Measurements from ENCODE around the gene LRP1B.

The LRP1B gene

DNA sequence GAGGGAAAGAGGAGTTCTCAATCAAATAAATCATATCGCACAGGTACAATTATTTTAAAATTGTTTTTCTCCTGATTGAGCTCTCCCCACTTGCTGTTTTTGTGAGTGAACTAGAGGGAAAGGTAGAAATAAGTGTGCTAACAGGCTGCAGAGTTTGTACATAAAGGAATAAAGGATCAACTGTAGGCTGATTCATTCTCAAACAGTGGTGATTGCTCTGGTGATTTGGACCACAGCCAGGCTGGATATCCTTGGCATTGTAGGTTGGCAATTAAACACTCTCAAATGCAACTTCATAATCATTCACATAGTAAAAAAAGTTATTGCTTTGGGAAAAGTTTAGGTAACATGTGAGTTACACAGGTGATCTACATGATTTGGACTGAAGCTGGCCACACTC, 29.8 kb downstream of the LRP1B start:
- no peaks in the 10 kb centered on the region for H3K9me3 ChIP-seq (replicated peaks; ENCODE audit: insufficient read depth, low read length)
- H3K27me3 ChIP-seq (replicated peaks; ENCODE audit: insufficient read depth, low read length), result no peaks in the 10 kb centered on the region
- H4K20me1 ChIP-seq (ENCODE audit: insufficient read depth, low read length), result no peaks in the 10 kb centered on the region
- no peak overlapping the region for H2AFZ ChIP-seq (ENCODE audit: low read length)
- H3K9me2 ChIP-seq (replicated peaks; ENCODE audit: insufficient read depth, low read length), result no peaks in the 10 kb centered on the region
- H3K4me1 ChIP-seq (ENCODE audit: low read length), result no peaks in the 10 kb centered on the region
- no peak overlapping the region for H3K27ac ChIP-seq (ENCODE audit: low read length)
- H3K9ac ChIP-seq (ENCODE audit: low read length), result no peak overlapping the region
- H3K4me2 ChIP-seq (ENCODE audit: low read depth, low read length), result no peak overlapping the region
- H3K4me3 ChIP-seq (ENCODE audit: low read length), result no peak overlapping the region
- no peak for DNase-seq
- no peaks in the 10 kb centered on the region for H3F3A ChIP-seq (ENCODE audit: insufficient read depth, low read length)
- TF ChIP-seq EZH2 (optimal IDR thresholded peaks at IDR 0.05; ENCODE audit: low read depth, low read length) (no peak), EZH2phosphoT487 (IDR thresholded peaks at IDR 0.05; ENCODE audit: low read length) (no peak), CTCF (IDR thresholded peaks at IDR 0.05; ENCODE audit: low read length) (no peak)
- H3K36me3 ChIP-seq (replicated peaks; ENCODE audit: insufficient read depth, low read length), result no peaks in the 10 kb centered on the region
- no peaks in the 10 kb centered on the region for H3K79me2 ChIP-seq (ENCODE audit: low read length)

GRCh38 chr2:142100139-142100873, 30.5 kb downstream of the LRP1B start:
- H3K36me3 ChIP-seq (replicated peaks; ENCODE audit: insufficient read depth, low read length), result no peaks in the 10 kb centered on the region
- H4K20me1 ChIP-seq (ENCODE audit: insufficient read depth, low read length), result no peaks in the 10 kb centered on the region
- TF ChIP-seq EZH2 (optimal IDR thresholded peaks at IDR 0.05; ENCODE audit: low read depth, low read length) (no peak), EZH2phosphoT487 (IDR thresholded peaks at IDR 0.05; ENCODE audit: low read length) (no peak), CTCF (IDR thresholded peaks at IDR 0.05; ENCODE audit: low read length) (no peak)
- H3K4me3 ChIP-seq (ENCODE audit: low read length), result no peak overlapping the region
- no peaks in the 10 kb centered on the region for H3K79me2 ChIP-seq (ENCODE audit: low read length)
- no peak for DNase-seq
- no peaks in the 10 kb centered on the region for H3K9me2 ChIP-seq (replicated peaks; ENCODE audit: insufficient read depth, low read length)
- H3K27me3 ChIP-seq (replicated peaks; ENCODE audit: insufficient read depth, low read length), result no peaks in the 10 kb centered on the region
- H3K27ac ChIP-seq (ENCODE audit: low read length), result no peak overlapping the region
- no peak overlapping the region for H2AFZ ChIP-seq (ENCODE audit: low read length)
- H3K9me3 ChIP-seq (replicated peaks; ENCODE audit: insufficient read depth, low read length), result no peaks in the 10 kb centered on the region
- no peak overlapping the region for H3K4me2 ChIP-seq (ENCODE audit: low read depth, low read length)
- H3K4me1 ChIP-seq (ENCODE audit: low read length), result no peaks in the 10 kb centered on the region
- H3K9ac ChIP-seq (ENCODE audit: low read length), result no peak overlapping the region
- H3F3A ChIP-seq (ENCODE audit: insufficient read depth, low read length), result no peaks in the 10 kb centered on the region

- DNase-seq, result no peak
Measured at GRCh38 chr2:142097711-142098110, 33.1 kb downstream of the LRP1B start.

More at GRCh38 chr2:142097711-142098110, 33.1 kb downstream of the LRP1B start:
- H3K4me3 ChIP-seq (ENCODE audit: low read length), result no peak overlapping the region
- H3K36me3 ChIP-seq (replicated peaks; ENCODE audit: insufficient read depth, low read length), result no peaks in the 10 kb centered on the region
- H3K9me2 ChIP-seq (replicated peaks; ENCODE audit: insufficient read depth, low read length), result no peaks in the 10 kb centered on the region
- H4K20me1 ChIP-seq (ENCODE audit: insufficient read depth, low read length), result no peaks in the 10 kb centered on the region
- H3K9me3 ChIP-seq (replicated peaks; ENCODE audit: insufficient read depth, low read length), result no peaks in the 10 kb centered on the region
- H2AFZ ChIP-seq (ENCODE audit: low read length), result no peak overlapping the region
- H3K79me2 ChIP-seq (ENCODE audit: low read length), result no peaks in the 10 kb centered on the region
- no peaks in the 10 kb centered on the region for H3K27me3 ChIP-seq (replicated peaks; ENCODE audit: insufficient read depth, low read length)
- no peak overlapping the region for H3K9ac ChIP-seq (ENCODE audit: low read length)
- H3F3A ChIP-seq (ENCODE audit: insufficient read depth, low read length), result no peaks in the 10 kb centered on the region
- no peak overlapping the region for H3K4me2 ChIP-seq (ENCODE audit: low read depth, low read length)
- no peak for TF ChIP-seq EZH2 (optimal IDR thresholded peaks at IDR 0.05; ENCODE audit: low read depth, low read length)
- TF ChIP-seq EZH2phosphoT487 (IDR thresholded peaks at IDR 0.05; ENCODE audit: low read length), result no peak
- no peak for TF ChIP-seq CTCF (IDR thresholded peaks at IDR 0.05; ENCODE audit: low read length)
- H3K4me1 ChIP-seq (ENCODE audit: low read length), result no peaks in the 10 kb centered on the region
- no peak overlapping the region for H3K27ac ChIP-seq (ENCODE audit: low read length)
